ENCODE measurements around the gene TOP2A. TPM values are rescaled to one million over a fixed set of nuclear protein-coding genes. Genes with fewer than 3 reads are reported as not detected.

TOP2A gene
- total RNA-seq, 1 experiment from 2014 or later: 230 TPM

- peaks cover 35 to 37% of the 10 kb centered on the region in 2 experiments for H3K4me1 Mint-ChIP-seq
- peaks cover 11% of the 10 kb centered on the region for H3K23me2 ChIP-seq (ENCODE audit: insufficient read length, low read depth, low read length, poor library complexity, severe bottlenecking)
- H2BK120ac ChIP-seq (ENCODE audit: low read depth, low read length, poor library complexity, severe bottlenecking): no peak overlapping the region
- no peak overlapping the region for H3K4ac ChIP-seq (ENCODE audit: low read depth, low read length)
- no peak overlapping the region for H3K4me3 Mint-ChIP-seq
- H4K20me1 ChIP-seq (ENCODE audit: control insufficient read depth, insufficient read depth, insufficient read length): no peaks in the 10 kb centered on the region
- no peak overlapping the region for H2BK5ac ChIP-seq (ENCODE audit: insufficient read length, low read length)
- TF ChIP-seq, protein P1, sequence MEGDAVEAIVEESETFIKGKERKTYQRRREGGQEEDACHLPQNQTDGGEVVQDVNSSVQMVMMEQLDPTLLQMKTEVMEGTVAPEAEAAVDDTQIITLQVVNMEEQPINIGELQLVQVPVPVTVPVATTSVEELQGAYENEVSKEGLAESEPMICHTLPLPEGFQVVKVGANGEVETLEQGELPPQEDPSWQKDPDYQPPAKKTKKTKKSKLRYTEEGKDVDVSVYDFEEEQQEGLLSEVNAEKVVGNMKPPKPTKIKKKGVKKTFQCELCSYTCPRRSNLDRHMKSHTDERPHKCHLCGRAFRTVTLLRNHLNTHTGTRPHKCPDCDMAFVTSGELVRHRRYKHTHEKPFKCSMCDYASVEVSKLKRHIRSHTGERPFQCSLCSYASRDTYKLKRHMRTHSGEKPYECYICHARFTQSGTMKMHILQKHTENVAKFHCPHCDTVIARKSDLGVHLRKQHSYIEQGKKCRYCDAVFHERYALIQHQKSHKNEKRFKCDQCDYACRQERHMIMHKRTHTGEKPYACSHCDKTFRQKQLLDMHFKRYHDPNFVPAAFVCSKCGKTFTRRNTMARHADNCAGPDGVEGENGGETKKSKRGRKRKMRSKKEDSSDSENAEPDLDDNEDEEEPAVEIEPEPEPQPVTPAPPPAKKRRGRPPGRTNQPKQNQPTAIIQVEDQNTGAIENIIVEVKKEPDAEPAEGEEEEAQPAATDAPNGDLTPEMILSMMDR (conservative IDR thresholded peaks at IDR 0.05): no peak
- H4K91ac ChIP-seq (ENCODE audit: insufficient read length, low read depth, low read length): no peak overlapping the region
- H2AFZ ChIP-seq (ENCODE audit: low read length): no peak overlapping the region
- no peaks in the 10 kb centered on the region for H3K79me1 ChIP-seq (ENCODE audit: insufficient read depth, low read depth, low read length, poor library complexity, severe bottlenecking)
- no peak overlapping the region for H2AK5ac ChIP-seq (ENCODE audit: insufficient read length, low read length)
- H3K9me3 ChIP-seq (ENCODE audit: control insufficient read depth, low read depth, low read length): no peaks in the 10 kb centered on the region
- H3K18ac ChIP-seq (ENCODE audit: insufficient read length, low read depth, low read length): no peak overlapping the region
- no peak overlapping the region for H2BK20ac ChIP-seq (ENCODE audit: low read depth, low read length, poor library complexity, severe bottlenecking)
- no peaks in the 10 kb centered on the region; the same call in 1 of the 2 replicates for H3K79me2 ChIP-seq (ENCODE audit: insufficient read depth, low read length)
- no peak overlapping the region for H3K56ac ChIP-seq (ENCODE audit: insufficient read length, low read depth, low read length)
- no peak overlapping the region for H3K14ac ChIP-seq (ENCODE audit: insufficient read depth, low read length)
- no peak overlapping the region for H3K9ac ChIP-seq (ENCODE audit: extremely low read depth, insufficient read length, low read length)
- H3K4me2 ChIP-seq (ENCODE audit: insufficient read depth, insufficient read length, low read length): no peak overlapping the region
- no peak overlapping the region for H3K23ac ChIP-seq (ENCODE audit: insufficient read length, low read depth, low read length)
- no peak overlapping the region for H2BK12ac ChIP-seq (ENCODE audit: insufficient read length, low read depth, low read length)
- peaks cover 9% of the 10 kb centered on the region for H3K4me1 ChIP-seq (ENCODE audit: insufficient read depth, low read length)
- DNase-seq: no peak
- WGBS (ENCODE audit: extremely low coverage, insufficient read length, low lambda C conversion rate): no CpG with 5 or more reads among the region's 7 CpGs
- no peak overlapping the region for H4K8ac ChIP-seq (replicated peaks; ENCODE audit: insufficient read length, low read depth, low read length)
- no peaks in the 10 kb centered on the region for H3K9me3 Mint-ChIP-seq
- no peak overlapping the region for H4K5ac ChIP-seq (ENCODE audit: insufficient read length, low read depth, low read length)
- peaks cover 12% of the 10 kb centered on the region for H3K27me3 Mint-ChIP-seq (ENCODE audit: low read depth)
- H2BK15ac ChIP-seq (ENCODE audit: low read depth, low read length): no peak overlapping the region
- H3K27ac ChIP-seq (ENCODE audit: insufficient read length, low read depth, low read length): no peak overlapping the region
- no peaks in the 10 kb centered on the region for H3K27me3 ChIP-seq (ENCODE audit: insufficient read depth, low read length)
- no peak overlapping the region for H3T11ph ChIP-seq (ENCODE audit: low read length)
- H3K36me3 Mint-ChIP-seq (ENCODE audit: insufficient read depth in 1 of 3, low read depth in 3 of 3): peaks cover 9 to 20% (median 10%) of the 10 kb centered on the region in 3 experiments; a peak in 6 of 7 replicates
- peak overlapping the region in 1 of 3 experiments; percentile 16; a peak in 1 of 7 replicates for H3K27ac Mint-ChIP-seq
Observed at GRCh38 chr17:40448639-40449261, 31.1 kb upstream of the TOP2A start.
